Measurements from ENCODE around the gene SERTAD2.

DNA sequence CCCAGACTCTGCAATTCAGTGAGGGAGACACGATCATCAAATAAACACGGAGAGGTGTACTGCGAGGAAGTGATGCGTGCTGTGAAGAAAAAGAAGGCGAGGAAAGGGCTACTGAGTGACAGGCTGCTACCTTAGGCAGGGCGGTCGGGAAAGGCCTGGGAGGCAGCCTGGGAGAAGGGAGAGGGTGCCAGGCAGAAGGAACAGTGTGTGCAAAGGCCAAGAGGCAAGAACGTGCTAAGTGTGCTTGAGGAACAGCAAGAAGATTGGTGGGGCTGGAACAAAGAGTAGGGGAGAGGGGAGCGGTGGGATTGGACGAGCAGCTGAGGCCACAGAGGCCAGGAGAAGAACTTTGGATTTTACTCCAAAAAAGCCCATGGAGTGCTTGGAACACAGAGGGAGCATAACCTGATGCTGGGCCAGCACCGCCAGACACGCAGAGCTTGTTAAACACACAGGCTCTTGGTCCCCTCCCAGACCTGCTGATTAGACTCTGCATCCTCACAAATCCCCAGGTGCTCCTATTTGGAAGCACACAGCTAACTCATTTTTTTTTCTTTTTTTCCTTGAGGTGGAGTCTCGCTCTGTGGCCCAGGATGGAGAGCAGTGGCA is 30.4 kb downstream of the SERTAD2 start:
- TF ChIP-seq EZH2 (IDR thresholded peaks at IDR 0.05; ENCODE audit: low read depth, unreplicated experiment): no peak
- TF ChIP-seq, protein P1, sequence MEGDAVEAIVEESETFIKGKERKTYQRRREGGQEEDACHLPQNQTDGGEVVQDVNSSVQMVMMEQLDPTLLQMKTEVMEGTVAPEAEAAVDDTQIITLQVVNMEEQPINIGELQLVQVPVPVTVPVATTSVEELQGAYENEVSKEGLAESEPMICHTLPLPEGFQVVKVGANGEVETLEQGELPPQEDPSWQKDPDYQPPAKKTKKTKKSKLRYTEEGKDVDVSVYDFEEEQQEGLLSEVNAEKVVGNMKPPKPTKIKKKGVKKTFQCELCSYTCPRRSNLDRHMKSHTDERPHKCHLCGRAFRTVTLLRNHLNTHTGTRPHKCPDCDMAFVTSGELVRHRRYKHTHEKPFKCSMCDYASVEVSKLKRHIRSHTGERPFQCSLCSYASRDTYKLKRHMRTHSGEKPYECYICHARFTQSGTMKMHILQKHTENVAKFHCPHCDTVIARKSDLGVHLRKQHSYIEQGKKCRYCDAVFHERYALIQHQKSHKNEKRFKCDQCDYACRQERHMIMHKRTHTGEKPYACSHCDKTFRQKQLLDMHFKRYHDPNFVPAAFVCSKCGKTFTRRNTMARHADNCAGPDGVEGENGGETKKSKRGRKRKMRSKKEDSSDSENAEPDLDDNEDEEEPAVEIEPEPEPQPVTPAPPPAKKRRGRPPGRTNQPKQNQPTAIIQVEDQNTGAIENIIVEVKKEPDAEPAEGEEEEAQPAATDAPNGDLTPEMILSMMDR (conservative IDR thresholded peaks at IDR 0.05; ENCODE audit: low read depth in 2 of 2): no peak
- TF ChIP-seq EZH2phosphoT487 (IDR thresholded peaks at IDR 0.05; ENCODE audit: unreplicated experiment): no peak
- no peak for TF ChIP-seq POLR2AphosphoS5 (IDR thresholded peaks at IDR 0.05; ENCODE audit: low read depth)
- no peak for TF ChIP-seq JUNB (IDR thresholded peaks at IDR 0.05; ENCODE audit: unreplicated experiment)
- TF ChIP-seq, protein P2, sequence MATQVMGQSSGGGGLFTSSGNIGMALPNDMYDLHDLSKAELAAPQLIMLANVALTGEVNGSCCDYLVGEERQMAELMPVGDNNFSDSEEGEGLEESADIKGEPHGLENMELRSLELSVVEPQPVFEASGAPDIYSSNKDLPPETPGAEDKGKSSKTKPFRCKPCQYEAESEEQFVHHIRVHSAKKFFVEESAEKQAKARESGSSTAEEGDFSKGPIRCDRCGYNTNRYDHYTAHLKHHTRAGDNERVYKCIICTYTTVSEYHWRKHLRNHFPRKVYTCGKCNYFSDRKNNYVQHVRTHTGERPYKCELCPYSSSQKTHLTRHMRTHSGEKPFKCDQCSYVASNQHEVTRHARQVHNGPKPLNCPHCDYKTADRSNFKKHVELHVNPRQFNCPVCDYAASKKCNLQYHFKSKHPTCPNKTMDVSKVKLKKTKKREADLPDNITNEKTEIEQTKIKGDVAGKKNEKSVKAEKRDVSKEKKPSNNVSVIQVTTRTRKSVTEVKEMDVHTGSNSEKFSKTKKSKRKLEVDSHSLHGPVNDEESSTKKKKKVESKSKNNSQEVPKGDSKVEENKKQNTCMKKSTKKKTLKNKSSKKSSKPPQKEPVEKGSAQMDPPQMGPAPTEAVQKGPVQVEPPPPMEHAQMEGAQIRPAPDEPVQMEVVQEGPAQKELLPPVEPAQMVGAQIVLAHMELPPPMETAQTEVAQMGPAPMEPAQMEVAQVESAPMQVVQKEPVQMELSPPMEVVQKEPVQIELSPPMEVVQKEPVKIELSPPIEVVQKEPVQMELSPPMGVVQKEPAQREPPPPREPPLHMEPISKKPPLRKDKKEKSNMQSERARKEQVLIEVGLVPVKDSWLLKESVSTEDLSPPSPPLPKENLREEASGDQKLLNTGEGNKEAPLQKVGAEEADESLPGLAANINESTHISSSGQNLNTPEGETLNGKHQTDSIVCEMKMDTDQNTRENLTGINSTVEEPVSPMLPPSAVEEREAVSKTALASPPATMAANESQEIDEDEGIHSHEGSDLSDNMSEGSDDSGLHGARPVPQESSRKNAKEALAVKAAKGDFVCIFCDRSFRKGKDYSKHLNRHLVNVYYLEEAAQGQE (IDR thresholded peaks at IDR 0.05; ENCODE audit: unreplicated experiment): no peak
- TF ChIP-seq, protein P3, sequence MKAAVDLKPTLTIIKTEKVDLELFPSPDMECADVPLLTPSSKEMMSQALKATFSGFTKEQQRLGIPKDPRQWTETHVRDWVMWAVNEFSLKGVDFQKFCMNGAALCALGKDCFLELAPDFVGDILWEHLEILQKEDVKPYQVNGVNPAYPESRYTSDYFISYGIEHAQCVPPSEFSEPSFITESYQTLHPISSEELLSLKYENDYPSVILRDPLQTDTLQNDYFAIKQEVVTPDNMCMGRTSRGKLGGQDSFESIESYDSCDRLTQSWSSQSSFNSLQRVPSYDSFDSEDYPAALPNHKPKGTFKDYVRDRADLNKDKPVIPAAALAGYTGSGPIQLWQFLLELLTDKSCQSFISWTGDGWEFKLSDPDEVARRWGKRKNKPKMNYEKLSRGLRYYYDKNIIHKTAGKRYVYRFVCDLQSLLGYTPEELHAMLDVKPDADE (IDR thresholded peaks at IDR 0.05): no peak
- TF ChIP-seq CREB1 (CRISPR knock-in tag; IDR thresholded peaks at IDR 0.05; ENCODE audit: low read depth): no peak
- TF ChIP-seq, protein P4, sequence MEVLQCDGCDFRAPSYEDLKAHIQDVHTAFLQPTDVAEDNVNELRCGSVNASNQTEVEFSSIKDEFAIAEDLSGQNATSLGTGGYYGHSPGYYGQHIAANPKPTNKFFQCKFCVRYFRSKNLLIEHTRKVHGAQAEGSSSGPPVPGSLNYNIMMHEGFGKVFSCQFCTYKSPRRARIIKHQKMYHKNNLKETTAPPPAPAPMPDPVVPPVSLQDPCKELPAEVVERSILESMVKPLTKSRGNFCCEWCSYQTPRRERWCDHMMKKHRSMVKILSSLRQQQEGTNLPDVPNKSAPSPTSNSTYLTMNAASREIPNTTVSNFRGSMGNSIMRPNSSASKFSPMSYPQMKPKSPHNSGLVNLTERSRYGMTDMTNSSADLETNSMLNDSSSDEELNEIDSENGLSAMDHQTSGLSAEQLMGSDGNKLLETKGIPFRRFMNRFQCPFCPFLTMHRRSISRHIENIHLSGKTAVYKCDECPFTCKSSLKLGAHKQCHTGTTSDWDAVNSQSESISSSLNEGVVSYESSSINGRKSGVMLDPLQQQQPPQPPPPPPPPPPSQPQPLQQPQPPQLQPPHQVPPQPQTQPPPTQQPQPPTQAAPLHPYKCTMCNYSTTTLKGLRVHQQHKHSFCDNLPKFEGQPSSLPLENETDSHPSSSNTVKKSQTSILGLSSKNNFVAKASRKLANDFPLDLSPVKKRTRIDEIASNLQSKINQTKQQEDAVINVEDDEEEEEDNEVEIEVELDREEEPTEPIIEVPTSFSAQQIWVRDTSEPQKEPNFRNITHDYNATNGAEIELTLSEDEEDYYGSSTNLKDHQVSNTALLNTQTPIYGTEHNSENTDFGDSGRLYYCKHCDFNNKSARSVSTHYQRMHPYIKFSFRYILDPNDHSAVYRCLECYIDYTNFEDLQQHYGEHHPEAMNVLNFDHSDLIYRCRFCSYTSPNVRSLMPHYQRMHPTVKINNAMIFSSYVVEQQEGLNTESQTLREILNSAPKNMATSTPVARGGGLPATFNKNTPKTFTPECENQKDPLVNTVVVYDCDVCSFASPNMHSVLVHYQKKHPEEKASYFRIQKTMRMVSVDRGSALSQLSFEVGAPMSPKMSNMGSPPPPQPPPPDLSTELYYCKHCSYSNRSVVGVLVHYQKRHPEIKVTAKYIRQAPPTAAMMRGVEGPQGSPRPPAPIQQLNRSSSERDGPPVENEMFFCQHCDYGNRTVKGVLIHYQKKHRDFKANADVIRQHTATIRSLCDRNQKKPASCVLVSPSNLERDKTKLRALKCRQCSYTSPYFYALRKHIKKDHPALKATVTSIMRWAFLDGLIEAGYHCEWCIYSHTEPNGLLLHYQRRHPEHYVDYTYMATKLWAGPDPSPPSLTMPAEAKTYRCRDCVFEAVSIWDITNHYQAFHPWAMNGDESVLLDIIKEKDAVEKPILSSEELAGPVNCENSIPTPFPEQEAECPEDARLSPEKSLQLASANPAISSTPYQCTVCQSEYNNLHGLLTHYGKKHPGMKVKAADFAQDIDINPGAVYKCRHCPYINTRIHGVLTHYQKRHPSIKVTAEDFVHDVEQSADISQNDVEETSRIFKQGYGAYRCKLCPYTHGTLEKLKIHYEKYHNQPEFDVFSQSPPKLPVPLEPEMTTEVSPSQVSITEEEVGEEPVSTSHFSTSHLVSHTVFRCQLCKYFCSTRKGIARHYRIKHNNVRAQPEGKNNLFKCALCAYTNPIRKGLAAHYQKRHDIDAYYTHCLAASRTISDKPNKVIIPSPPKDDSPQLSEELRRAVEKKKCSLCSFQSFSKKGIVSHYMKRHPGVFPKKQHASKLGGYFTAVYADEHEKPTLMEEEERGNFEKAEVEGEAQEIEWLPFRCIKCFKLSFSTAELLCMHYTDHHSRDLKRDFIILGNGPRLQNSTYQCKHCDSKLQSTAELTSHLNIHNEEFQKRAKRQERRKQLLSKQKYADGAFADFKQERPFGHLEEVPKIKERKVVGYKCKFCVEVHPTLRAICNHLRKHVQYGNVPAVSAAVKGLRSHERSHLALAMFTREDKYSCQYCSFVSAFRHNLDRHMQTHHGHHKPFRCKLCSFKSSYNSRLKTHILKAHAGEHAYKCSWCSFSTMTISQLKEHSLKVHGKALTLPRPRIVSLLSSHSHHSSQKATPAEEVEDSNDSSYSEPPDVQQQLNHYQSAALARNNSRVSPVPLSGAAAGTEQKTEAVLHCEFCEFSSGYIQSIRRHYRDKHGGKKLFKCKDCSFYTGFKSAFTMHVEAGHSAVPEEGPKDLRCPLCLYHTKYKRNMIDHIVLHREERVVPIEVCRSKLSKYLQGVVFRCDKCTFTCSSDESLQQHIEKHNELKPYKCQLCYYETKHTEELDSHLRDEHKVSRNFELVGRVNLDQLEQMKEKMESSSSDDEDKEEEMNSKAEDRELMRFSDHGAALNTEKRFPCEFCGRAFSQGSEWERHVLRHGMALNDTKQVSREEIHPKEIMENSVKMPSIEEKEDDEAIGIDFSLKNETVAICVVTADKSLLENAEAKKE (CRISPR knock-in tag; IDR thresholded peaks at IDR 0.05): no peak

All from GM23338 (cell line).